Measurements from ENCODE around the gene PSEN1. TPM values are rescaled to one million over a fixed set of nuclear protein-coding genes. Genes with fewer than 3 reads are reported as not detected.
"Not testable (repeated sequence)": the region's sequence is repeated elsewhere in the genome, so short reads cannot be mapped to it uniquely, and the experiment has no call there.

Gene PSEN1
- total RNA-seq, 4 donors from 2014 or later, result 39.6 to 77.6 (median 47.4) TPM

DNA sequence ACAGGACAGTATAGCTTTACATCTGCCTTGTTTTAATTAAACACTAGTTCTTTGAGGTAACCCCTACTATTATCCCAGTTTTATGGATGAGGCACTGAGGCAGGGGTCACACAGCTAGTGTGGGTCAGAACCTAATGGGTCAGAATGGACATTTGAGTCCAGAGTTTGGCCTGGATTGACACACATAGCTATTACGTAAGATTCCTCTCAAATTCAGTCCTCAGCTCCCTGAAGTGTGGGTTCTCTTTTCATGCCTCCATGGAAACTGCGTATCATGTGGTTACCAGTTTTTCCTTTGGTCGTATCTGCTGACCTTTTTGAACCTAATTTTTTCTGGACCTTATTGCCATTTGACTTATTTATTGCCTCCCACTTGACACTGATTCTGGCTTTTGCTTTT, 40.4 kb downstream of the PSEN1 start:
- TF ChIP-seq CTCF (IDR thresholded peaks at IDR 0.05) (no peak), EP300 (IDR thresholded peaks at IDR 0.05) (no peak), POLR2A (IDR thresholded peaks at IDR 0.05) (no peak)
- Histone ChIP-seq H3K4me3 (no peak overlapping the region), H3K27me3 (no peaks in the 10 kb centered on the region), H3K9me3 (no peaks in the 10 kb centered on the region), H3K4me1 (peaks cover 0 to 53% (median 13%) of the 10 kb centered on the region in 4 donors), H3K27ac (peak overlapping the region in 2 of 4 donors; percentile 91 to 97), H3K36me3 (peaks cover 2 to 57% (median 10%) of the 10 kb centered on the region in 3 donors)
- DNase-seq (ENCODE audit: low spot score in 2 of 2), result no peak
- 55 to 68% methylated on average over 3 of the region's 3 CpGs for WGBS, 2 donors

DNA sequence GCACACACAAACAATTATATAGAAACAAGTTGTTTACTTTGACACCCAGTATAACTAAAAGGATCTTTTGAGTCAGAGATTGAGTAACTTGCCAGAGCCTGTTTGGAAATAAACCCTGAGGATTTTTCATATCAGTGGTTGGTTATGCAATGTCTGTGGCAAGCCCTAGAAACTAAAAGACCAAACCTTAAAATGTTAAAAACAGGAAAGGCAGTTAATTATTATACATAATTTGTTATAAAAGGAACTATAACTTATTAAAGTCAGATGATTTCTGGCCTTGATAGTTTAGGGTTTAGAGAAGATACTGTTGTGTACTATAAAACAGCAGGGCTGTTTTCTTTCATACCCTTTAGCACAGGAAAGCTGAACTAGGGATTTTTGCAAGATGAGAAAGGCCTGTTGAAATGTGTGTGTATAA, 44.1 kb downstream of the PSEN1 start:
- H3K4me3 ChIP-seq, result no peak overlapping the region
- H3K9me3 ChIP-seq, result no peaks in the 10 kb centered on the region
- DNase-seq (ENCODE audit: low spot score in 2 of 2), result peak in 1 of 2 donors; percentile 51
- peaks cover 0 to 24% (median 0%) of the 10 kb centered on the region in 3 donors for H3K36me3 ChIP-seq
- peaks cover 0 to 61% (median 17%) of the 10 kb centered on the region in 4 donors for H3K4me1 ChIP-seq
- TF ChIP-seq CTCF (IDR thresholded peaks at IDR 0.05), result no peak
- peak in 1 of 2 donors; percentile 70 for TF ChIP-seq EP300 (IDR thresholded peaks at IDR 0.05)
- no peaks in the 10 kb centered on the region for H3K27me3 ChIP-seq
- peak overlapping the region; percentile 35 to 97 (median 68) for H3K27ac ChIP-seq

DNA sequence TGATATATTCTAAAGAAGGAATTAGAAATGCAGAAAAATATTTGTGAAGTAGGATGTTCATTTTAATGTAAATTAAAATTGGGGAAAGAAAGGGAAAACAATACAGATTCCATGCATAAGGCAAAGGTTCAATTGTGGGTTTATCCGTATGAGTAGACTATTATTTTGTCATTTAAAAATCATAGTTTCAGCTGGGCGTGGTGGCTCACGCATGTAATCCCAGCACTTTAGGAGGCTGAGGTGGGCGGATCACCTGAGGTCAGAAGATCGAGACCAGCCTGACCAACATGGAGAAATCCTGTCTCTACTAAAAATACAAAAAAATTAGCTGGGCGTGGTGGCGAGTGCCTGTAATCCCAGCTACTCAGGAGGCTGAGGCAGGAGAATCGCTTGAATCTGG, 44.7 kb downstream of the PSEN1 start:
- DNase-seq (ENCODE audit: low spot score in 2 of 2); H3K4me3 ChIP-seq; H3K9me3 ChIP-seq; H3K27me3 ChIP-seq: not testable (repeated sequence)
- WGBS, 2 donors, result 87 to 88% methylated on average over 8 of the region's 8 CpGs
- Histone ChIP-seq H3K27ac (peak overlapping the region in 2 of 4 donors; percentile 91 to 97), H3K4me1 (peaks cover 0 to 60% (median 17%) of the 10 kb centered on the region in 4 donors), H3K36me3 (peaks cover 0 to 23% (median 0%) of the 10 kb centered on the region in 3 donors)

GRCh38 chr14:73188501-73188911, 52.2 kb downstream of the PSEN1 start:
- Histone ChIP-seq H3K4me3 (no peak overlapping the region), H3K9me3 (no peaks in the 10 kb centered on the region), H3K36me3 (peaks cover 2 to 70% (median 10%) of the 10 kb centered on the region in 3 donors), H3K4me1 (no peaks in the 10 kb centered on the region), H3K27ac (no peak overlapping the region), H3K27me3 (no peaks in the 10 kb centered on the region)
- WGBS, 2 donors, result 93 to 94% methylated on average over 3 of the region's 3 CpGs
- TF ChIP-seq EP300 (IDR thresholded peaks at IDR 0.05), result no peak
- no peak for TF ChIP-seq POLR2A (IDR thresholded peaks at IDR 0.05)
- TF ChIP-seq CTCF (IDR thresholded peaks at IDR 0.05), result no peak
- DNase-seq (ENCODE audit: low spot score in 2 of 2), result no peak

DNA sequence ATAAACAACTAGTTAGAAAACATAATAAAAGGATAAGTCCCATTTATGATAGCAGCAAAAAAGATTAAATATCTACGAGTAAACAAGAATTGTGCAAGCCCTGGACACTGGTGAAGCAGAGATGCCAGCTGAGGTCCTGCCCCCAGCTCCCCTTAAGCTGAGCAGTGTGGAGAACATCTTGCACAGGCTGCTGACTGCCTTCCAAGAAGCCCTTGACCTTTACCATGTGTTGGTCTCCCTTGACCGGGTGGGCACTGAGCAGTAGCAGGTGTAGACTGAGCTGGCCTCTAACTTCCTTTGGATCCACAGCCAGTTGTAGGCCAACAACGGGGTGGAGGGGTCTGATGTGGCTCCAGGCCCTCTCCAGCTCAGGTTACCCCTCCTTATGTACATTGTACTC, 53.3 kb downstream of the PSEN1 start:
- no peaks in the 10 kb centered on the region for H3K9me3 ChIP-seq
- TF ChIP-seq CTCF (IDR thresholded peaks at IDR 0.05) (no peak), POLR2A (IDR thresholded peaks at IDR 0.05) (no peak), EP300 (IDR thresholded peaks at IDR 0.05) (no peak)
- peaks cover 2 to 82% (median 16%) of the 10 kb centered on the region in 3 donors for H3K36me3 ChIP-seq
- H3K27ac ChIP-seq, result no peak overlapping the region
- H3K4me1 ChIP-seq, result no peaks in the 10 kb centered on the region
- H3K4me3 ChIP-seq, result no peak overlapping the region
- 62 to 80% methylated on average over 3 of the region's 3 CpGs for WGBS, 2 donors
- no peaks in the 10 kb centered on the region for H3K27me3 ChIP-seq
- no peak for DNase-seq (ENCODE audit: low spot score in 2 of 2)

- peaks cover 2 to 83% (median 23%) of the 10 kb centered on the region in 3 donors for H3K36me3 ChIP-seq
- H3K27me3 ChIP-seq, result no peaks in the 10 kb centered on the region
- H3K4me3 ChIP-seq, result no peak overlapping the region
- no peak for TF ChIP-seq POLR2A (IDR thresholded peaks at IDR 0.05)
- no peak for TF ChIP-seq EP300 (IDR thresholded peaks at IDR 0.05)
- no peaks in the 10 kb centered on the region for H3K9me3 ChIP-seq
- no peaks in the 10 kb centered on the region for H3K4me1 ChIP-seq
- no peak overlapping the region for H3K27ac ChIP-seq
- DNase-seq (ENCODE audit: low spot score in 2 of 2), result no peak
- 90 to 91% methylated on average over 2 of the region's 2 CpGs for WGBS, 2 donors
These were observed 55.1 kb downstream of the PSEN1 start for GRCh38 chr14:73191441-73191840.

GRCh38 chr14:73194306-73194705, 58.0 kb downstream of the PSEN1 start:
- 93 to 95% methylated on average over 8 of the region's 8 CpGs for WGBS, 2 donors
- not testable (repeated sequence) for DNase-seq (ENCODE audit: low spot score in 2 of 2); H3K4me1 ChIP-seq; H3K9me3 ChIP-seq; H3K27me3 ChIP-seq; H3K4me3 ChIP-seq; H3K27ac ChIP-seq
- peaks cover 0 to 91% (median 30%) of the 10 kb centered on the region in 3 donors for H3K36me3 ChIP-seq

Measured in tibial nerve (tissue), 4 donors.